T-cell (primary cell): ENCODE data around the gene TMEM132C. TPM values are rescaled to one million over a fixed set of nuclear protein-coding genes. Genes with fewer than 3 reads are reported as not detected.
"Not testable (repeated sequence)": the region's sequence is repeated elsewhere in the genome, so short reads cannot be mapped to it uniquely, and the experiment has no call there.

Source experiments
- ATAC-seq, 4 experiments: fragments of 200-7000 bp in 3 of 4; fragments of 150-1000 bp in 1 of 4; cut with Tn5 transposase; replicated peaks in 1 of 4; 1 replicate in 3 of 4; 2 replicates in 1 of 4; pipeline ENCODE4 v1.10.0; 2021; ENCODE audit warnings: moderate library complexity in 3 of 4, mild to moderate bottlenecking in 2 of 4, moderate number of reproducible peaks in 1 of 4
- CTCF ChIA-PET, 2 donors: fragments of 300-600 bp; sonication (Branson Sonifier 250); formaldehyde crosslinking; loops; one replicate each; lab custom pipeline; 2022; ENCODE audit warnings: antibody characterized with exemption in 2 of 2; lab: Charles Lee
- POLR2A ChIA-PET, 2 donors: fragments of 300-600 bp; sonication (Branson Sonifier 250); formaldehyde crosslinking; loops; one replicate each; lab custom pipeline; 2022; ENCODE audit warnings: antibody characterized with exemption in 2 of 2; lab: Charles Lee
- DNase-seq, 35 experiments: peaks; one replicate each; pipeline versions ENCODE4 v3.0.0 to v3.0.0-alpha.2; 2013 to 2023
- H3K27ac ChIP-seq: one replicate; pipeline ENCODE4 v1.5.1; 2013; ENCODE audit warnings: low read length
- H3K27me3 ChIP-seq, 2 experiments: replicated peaks in 1 of 2; 1 replicate in 1 of 2; 2 replicates in 1 of 2; pipeline versions ENCODE4 v1.6.1 to v1.7.0; 2013; ENCODE audit warnings: low read length in 1 of 2, mixed read lengths in 1 of 2; ENCODE audit not compliant: control insufficient read depth in 2 of 2, insufficient read depth in 2 of 2; ENCODE audit errors: extremely low read depth in 1 of 2
- H3K36me3 ChIP-seq, 2 donors: 1 replicate in 1 of 2; 2 replicates in 1 of 2; pipeline versions ENCODE4 v1.6.1 to v1.7.0; 2013; ENCODE audit warnings: low read length in 1 of 2; ENCODE audit not compliant: control insufficient read depth in 2 of 2, insufficient read depth in 1 of 2; ENCODE audit errors: extremely low read depth in 1 of 2
- H3K4me1 ChIP-seq, 2 experiments: 1 replicate in 1 of 2; 2 replicates in 1 of 2; pipeline versions ENCODE4 v1.6.1 to v1.7.0; 2013; ENCODE audit warnings: low read length in 2 of 2, mixed read lengths in 1 of 2; ENCODE audit not compliant: insufficient read depth in 2 of 2, control insufficient read depth in 1 of 2; ENCODE audit errors: extremely low read depth in 1 of 2
- H3K4me3 ChIP-seq, 2 donors: 1 replicate in 1 of 2; 2 replicates in 1 of 2; pipeline versions ENCODE4 v1.5.1 to v1.7.0; 2013; ENCODE audit warnings: mild to moderate bottlenecking in 2 of 2, low read length in 1 of 2, moderate library complexity in 1 of 2; ENCODE audit not compliant: control insufficient read depth in 1 of 2; ENCODE audit errors: extremely low read depth in 1 of 2
- H3K9me3 ChIP-seq: 2 replicates; pipeline ENCODE4 v1.7.0; 2013
- H3K27ac Mint-ChIP-seq, 2 donors: one replicate each; pipeline ENCODE4 v1.8.0; 2020 to 2021; ENCODE audit warnings: mild to moderate bottlenecking in 2 of 2, mixed read lengths in 2 of 2
- H3K27me3 Mint-ChIP-seq, 2 donors: one replicate each; pipeline ENCODE4 v1.8.0; 2021 to 2022; ENCODE audit warnings: mixed read lengths in 2 of 2
- H3K36me3 Mint-ChIP-seq: one replicate; pipeline ENCODE4 v1.8.0; 2021; ENCODE audit warnings: mixed read lengths
- H3K4me1 Mint-ChIP-seq, 3 donors: one replicate each; pipeline ENCODE4 v1.8.0; 2020 to 2022; ENCODE audit warnings: mixed read lengths in 3 of 3, mild to moderate bottlenecking in 1 of 3
- H3K4me3 Mint-ChIP-seq, 3 donors: one replicate each; pipeline ENCODE4 v1.8.0; 2020 to 2022; ENCODE audit warnings: mild to moderate bottlenecking in 3 of 3, mixed read lengths in 3 of 3, moderate library complexity in 3 of 3
- H3K9me3 Mint-ChIP-seq, 3 donors: one replicate each; pipeline ENCODE4 v1.8.0; 2020 to 2022; ENCODE audit warnings: mixed read lengths in 3 of 3
- WGBS: methylation state at CpG from one replicate; pipeline ENCODE4 v1.1.5; 2013; ENCODE audit warnings: missing lambda C conversion rate; ENCODE audit not compliant: insufficient coverage; 5-methylcytosine and 5-hydroxymethylcytosine counted together
- total RNA-seq, 35 experiments: library from RNA in 6 of 35; stranded (reverse) in 6 of 35; fragments of 120-200 nt in 1 of 35; gene quantifications; one replicate each; pipeline versions ENCODE4 v1.2.1 to v1.2.4 and lab custom pipeline; 2013 to 2026

Gene TMEM132C
- total RNA-seq, 5 donors from 2014 or later (not counting 1 experiment from before 2014, with no cell fraction given), result 0.07 TPM; not detected in 4

GRCh38 chr12:128471491-128471890, 204.5 kb downstream of the TMEM132C start:
- Mint-ChIP-seq H3K4me3 (no peak overlapping the region), H3K9me3 (peaks cover 7 to 13% (median 12%) of the 10 kb centered on the region in 3 donors), H3K27ac (no peak overlapping the region), H3K36me3 (no peaks in the 10 kb centered on the region), H3K27me3 (peaks cover 2 to 6% of the 10 kb centered on the region in 2 donors), H3K4me1 (no peaks in the 10 kb centered on the region)
- Histone ChIP-seq H3K4me3 (no peak overlapping the region), H3K9me3 (no peaks in the 10 kb centered on the region), H3K36me3 (no peaks in the 10 kb centered on the region), H3K27me3 (no peaks in the 10 kb centered on the region), H3K27ac (no peak overlapping the region), H3K4me1 (no peaks in the 10 kb centered on the region)
- ATAC-seq (no peak), DNase-seq (no peak)
- POLR2A ChIA-PET, result no interaction called here
- CTCF ChIA-PET, result no interaction called here
- 57% methylated on average over 1 of the region's 2 CpGs for WGBS

GRCh38 chr12:128474916-128475315, 207.9 kb downstream of the TMEM132C start:
- Mint-ChIP-seq H3K4me3 (no peak overlapping the region), H3K27me3 (peaks cover 0 to 6% of the 10 kb centered on the region in 2 donors), H3K27ac (no peak overlapping the region), H3K9me3 (peaks cover 7 to 17% (median 12%) of the 10 kb centered on the region in 3 donors), H3K36me3 (no peaks in the 10 kb centered on the region), H3K4me1 (no peaks in the 10 kb centered on the region)
- POLR2A ChIA-PET, result no interaction called here
- Histone ChIP-seq H3K27me3 (no peaks in the 10 kb centered on the region), H3K27ac (no peak overlapping the region), H3K9me3 (no peaks in the 10 kb centered on the region), H3K36me3 (no peaks in the 10 kb centered on the region), H3K4me3 (no peak overlapping the region), H3K4me1 (no peaks in the 10 kb centered on the region)
- 87% methylated on average over 6 of the region's 10 CpGs for WGBS
- no peak for ATAC-seq
- no peak for DNase-seq
- CTCF ChIA-PET, result no interaction called here

GRCh38 chr12:128476266-128476665, 209.3 kb downstream of the TMEM132C start:
- H3K4me3 ChIP-seq, result no peak overlapping the region
- no peak overlapping the region for H3K27ac Mint-ChIP-seq
- CTCF ChIA-PET, result no interaction called here

GRCh38 chr12:128483526-128484255, 216.7 kb downstream of the TMEM132C start:
- WGBS, result 55% methylated on average over 2 of the region's 9 CpGs
- ATAC-seq (no peak), DNase-seq (no peak)
- Histone ChIP-seq H3K9me3 (no peaks in the 10 kb centered on the region), H3K27ac (no peak overlapping the region), H3K36me3 (no peaks in the 10 kb centered on the region), H3K4me3 (no peak overlapping the region), H3K4me1 (no peaks in the 10 kb centered on the region), H3K27me3 (no peaks in the 10 kb centered on the region)
- Mint-ChIP-seq H3K27me3 (no peaks in the 10 kb centered on the region), H3K36me3 (no peaks in the 10 kb centered on the region), H3K27ac (no peak overlapping the region), H3K4me1 (no peaks in the 10 kb centered on the region), H3K9me3 (peaks cover 0 to 5% (median 0%) of the 10 kb centered on the region in 3 donors), H3K4me3 (no peak overlapping the region)
- ChIA-PET POLR2A (no interaction called here), CTCF (no interaction called here)

More at GRCh38 chr12:128476266-128476665, 209.3 kb downstream of the TMEM132C start:
- ATAC-seq (no peak), DNase-seq (no peak)
- Histone ChIP-seq H3K4me1 (no peaks in the 10 kb centered on the region), H3K27ac (no peak overlapping the region), H3K27me3 (no peaks in the 10 kb centered on the region), H3K9me3 (no peaks in the 10 kb centered on the region), H3K36me3 (no peaks in the 10 kb centered on the region)
- Mint-ChIP-seq H3K36me3 (no peaks in the 10 kb centered on the region), H3K9me3 (peaks cover 7 to 17% (median 12%) of the 10 kb centered on the region in 3 donors), H3K4me1 (no peaks in the 10 kb centered on the region), H3K27me3 (peaks cover 0 to 6% of the 10 kb centered on the region in 2 donors), H3K4me3 (no peak overlapping the region)
- POLR2A ChIA-PET, result no interaction called here
- 65% methylated on average over 4 of the region's 7 CpGs for WGBS

GRCh38 chr12:128497376-128497775, 230.4 kb downstream of the TMEM132C start:
- ATAC-seq, CTCF ChIA-PET, H3K9me3 ChIP-seq, H3K4me3 Mint-ChIP-seq, H3K27me3 Mint-ChIP-seq, H3K4me1 Mint-ChIP-seq, H3K4me1 ChIP-seq, H3K36me3 Mint-ChIP-seq, H3K27me3 ChIP-seq, POLR2A ChIA-PET, H3K36me3 ChIP-seq, DNase-seq, H3K27ac ChIP-seq, H3K4me3 ChIP-seq, H3K27ac Mint-ChIP-seq: not testable (repeated sequence)
- 89% methylated on average over 12 of the region's 13 CpGs for WGBS
- H3K9me3 Mint-ChIP-seq, result peaks cover 8 to 11% (median 8%) of the 10 kb centered on the region in 3 donors

- Mint-ChIP-seq H3K27me3 (no peaks in the 10 kb centered on the region), H3K36me3 (no peaks in the 10 kb centered on the region)
These were observed 240.5 kb downstream of the TMEM132C start for GRCh38 chr12:128507470-128507869.

More at GRCh38 chr12:128507470-128507869, 240.5 kb downstream of the TMEM132C start:
- Mint-ChIP-seq H3K9me3 (peaks cover 3 to 17% (median 4%) of the 10 kb centered on the region in 3 donors), H3K4me3 (no peak overlapping the region), H3K27ac (no peak overlapping the region), H3K4me1 (no peaks in the 10 kb centered on the region)
- POLR2A ChIA-PET, result no interaction called here
- Histone ChIP-seq H3K27ac (no peak overlapping the region), H3K9me3 (no peaks in the 10 kb centered on the region), H3K27me3 (peaks cover 0 to 8% of the 10 kb centered on the region in 2 experiments), H3K4me3 (no peak overlapping the region), H3K4me1 (no peaks in the 10 kb centered on the region), H3K36me3 (no peaks in the 10 kb centered on the region)
- DNase-seq (no peak), ATAC-seq (no peak)
- 76% methylated on average over 4 of the region's 7 CpGs for WGBS
- CTCF ChIA-PET, result no interaction called here
